Endothelial cell of umbilical vein (primary cell): ENCODE measurements around the gene ADGRL3. TPM values are rescaled to one million over a fixed set of nuclear protein-coding genes. Genes with fewer than 3 reads are reported as not detected.

Experiments
- BruUV-seq: library from RNA; stranded (reverse); fragments of 400-500 nt; replicated peaks from 2 replicates; lab custom pipeline; 2021; lab: Mats Ljungman, UMichigan
- CTCF ChIA-PET: fragments of 300-600, 350-600 bp; sonication (Branson Sonifier 250); formaldehyde crosslinking; loops from one replicate; lab custom pipeline; 2021; ENCODE audit warnings: antibody characterized with exemption, inconsistent platforms; lab: Charles Lee
- POLR2A ChIA-PET: fragments of 300-600, 350-600 bp; sonication (Branson Sonifier 250); formaldehyde crosslinking; loops from one replicate; lab custom pipeline; 2021; ENCODE audit warnings: antibody characterized with exemption, inconsistent platforms; lab: Charles Lee
- DNase-seq: peaks from one replicate; pipeline ENCODE4 v3.0.0-alpha.2; 2011; ENCODE audit warnings: low read depth, low spot score
- FAIRE-seq: peaks from 2 replicates; lab custom pipeline; 2011; peaks lifted over from hg19 to GRCh38; lab: Jason Lieb, UNC
- H2AFZ ChIP-seq: 2 replicates; pipeline ENCODE4 v1.6.0; 2012; ENCODE audit warnings: low read depth, low read length, control low read depth, inconsistent platforms
- H3K27ac ChIP-seq: 2 replicates; pipeline ENCODE4 v1.5.1; 2011; ENCODE audit warnings: low read depth, mild to moderate bottlenecking, control low read depth, low read length, moderate library complexity; ENCODE audit not compliant: insufficient read depth
- H3K27me3 ChIP-seq, 2 experiments: 2 replicates each; pipeline versions ENCODE4 v1.6.0 to v1.6.1; 2011; ENCODE audit warnings: low read length in 2 of 2, mixed read lengths in 1 of 2; ENCODE audit not compliant: control insufficient read depth in 2 of 2, insufficient read depth in 2 of 2
- H3K36me3 ChIP-seq, 2 experiments: 2 replicates in 1 of 2; 3 replicates in 1 of 2; pipeline ENCODE4 v1.5.1; 2011; ENCODE audit warnings: low read length in 2 of 2, mild to moderate bottlenecking in 1 of 2, moderate library complexity in 1 of 2; ENCODE audit not compliant: control insufficient read depth in 2 of 2, insufficient read depth in 2 of 2; ENCODE audit errors: extremely low read depth in 1 of 2
- H3K4me1 ChIP-seq: 3 replicates; pipeline ENCODE4 v1.5.1; 2011; ENCODE audit warnings: mild to moderate bottlenecking, low read length; ENCODE audit not compliant: control insufficient read depth, insufficient read depth; ENCODE audit errors: extremely low read depth
- H3K4me2 ChIP-seq: 2 replicates; pipeline ENCODE4 v1.6.1; 2011; ENCODE audit warnings: low read length, control low read depth, mixed read lengths; ENCODE audit not compliant: insufficient read depth
- H3K4me3 ChIP-seq, 3 experiments: fragments of 200-600 bp in 1 of 3; sonication (generic), shearing (Covaris generic) in 1 of 3; replicated peaks in 1 of 3; 2 replicates each; pipeline ENCODE4 v1.5.1; 2011 to 2016; ENCODE audit warnings: control low read depth in 3 of 3, low read length in 3 of 3, mild to moderate bottlenecking in 2 of 3, inconsistent platforms in 1 of 3, low read depth in 1 of 3, moderate library complexity in 1 of 3; ENCODE audit not compliant: insufficient read depth in 1 of 3
- H3K79me2 ChIP-seq: 2 replicates; pipeline ENCODE4 v1.6.0; 2012; ENCODE audit warnings: low read length, inconsistent platforms; ENCODE audit not compliant: control insufficient read depth, insufficient read depth
- H3K9ac ChIP-seq: replicated peaks from 2 replicates; pipeline ENCODE3; 2011; ENCODE audit warnings: low read length, control low read depth; ENCODE audit not compliant: insufficient read depth; ENCODE audit errors: extremely low read depth
- H3K9me1 ChIP-seq: replicated peaks from 3 replicates; pipeline ENCODE4 v1.6.0; 2011; ENCODE audit warnings: mild to moderate bottlenecking, low read length; ENCODE audit not compliant: control insufficient read depth, insufficient read depth; ENCODE audit errors: extremely low read depth
- H3K9me3 ChIP-seq: replicated peaks from 2 replicates; pipeline ENCODE4 v1.5.1; 2012; ENCODE audit warnings: low read length, inconsistent platforms; ENCODE audit not compliant: control insufficient read depth, insufficient read depth
- H4K20me1 ChIP-seq: replicated peaks from 2 replicates; pipeline ENCODE3; 2011; ENCODE audit warnings: mild to moderate bottlenecking, low read length; ENCODE audit not compliant: control insufficient read depth, insufficient read depth; ENCODE audit errors: extremely low read depth
- EZH2 ChIP-seq: IDR thresholded peaks from 2 replicates; pipeline ENCODE4 v1.6.1; 2012; ENCODE audit warnings: borderline replicate concordance, low read depth, mild to moderate bottlenecking, moderate library complexity, low read length, inconsistent platforms; ENCODE audit not compliant: severe bottlenecking
- FOS ChIP-seq: IDR thresholded peaks from 2 replicates; pipeline ENCODE4 v1.6.1; 2011; ENCODE audit warnings: mild to moderate bottlenecking, low read length, moderate library complexity, borderline replicate concordance; ENCODE audit not compliant: insufficient read depth
- GATA2 ChIP-seq: IDR thresholded peaks from 2 replicates; pipeline ENCODE4 v1.7.0; 2011; ENCODE audit warnings: low read depth, mild to moderate bottlenecking, moderate library complexity, mixed read lengths, low read length; ENCODE audit not compliant: insufficient read length, insufficient read depth
- JUN ChIP-seq: IDR thresholded peaks from 2 replicates; pipeline ENCODE4 v1.6.1; 2011; ENCODE audit warnings: borderline replicate concordance, low read depth; ENCODE audit not compliant: insufficient read length, insufficient read depth
- MYC ChIP-seq: IDR thresholded peaks from one replicate; pipeline ENCODE4 v1.6.1; 2011; ENCODE audit warnings: mild to moderate bottlenecking, low read depth, low read length
- POLR2A ChIP-seq: IDR thresholded peaks from 2 replicates; pipeline ENCODE4 v1.6.1; 2012; ENCODE audit warnings: low read depth, mild to moderate bottlenecking, control low read depth, low read length
- POLR2AphosphoS5 ChIP-seq: IDR thresholded peaks from 2 replicates; pipeline ENCODE4 v1.6.1; 2012; ENCODE audit warnings: low read depth, mild to moderate bottlenecking, control low read depth, low read length, moderate library complexity; ENCODE audit not compliant: insufficient read depth
- dilution Hi-C: fragments of 300-500 bp; cut with MboI; formaldehyde crosslinking; loops from one replicate; pipeline ENCODE4 v1.15.0; 2019; ENCODE audit warnings: low sequenced_read_pairs; ENCODE audit not compliant: extremely low pct_ligation_motif_present
- intact Hi-C: fragments of 100-400 bp; cut with micrococcal nuclease; formaldehyde crosslinking; loops from one replicate; pipeline ENCODE4 v1.10.0; 2022
- polyA plus RNA-seq, 4 experiments: library from polyadenylated mRNA; depleted of rRNA in 3 of 4; stranded (reverse) in 3 of 4; unstranded in 1 of 4; fragments of >200 nt; gene quantifications; 2 replicates each; pipeline versions ENCODE4 v1.2.1 to v1.2.3, GENCODE V29; 2011 to 2012; ENCODE audit warnings: missing spikeins in 1 of 4
- total RNA-seq: library from RNA; stranded (reverse); gene quantifications from 2 replicates; pipeline ENCODE4 v1.2.3, GENCODE V29; 2021
- TF ChIP-seq, protein P1 (sequence below), 2 donors: IDR thresholded peaks; 1 replicate in 1 of 2; 2 replicates in 1 of 2; pipeline ENCODE4 v1.5.1; 2011; ENCODE audit warnings: low read length in 2 of 2, mild to moderate bottlenecking in 2 of 2, moderate library complexity in 2 of 2, control low read depth in 1 of 2, inconsistent platforms in 1 of 2, low read depth in 1 of 2; ENCODE audit not compliant: insufficient read depth in 1 of 2; ENCODE audit errors: extremely low read depth in 1 of 2
- TF ChIP-seq, protein P2 (sequence below): IDR thresholded peaks from 2 replicates; pipeline ENCODE4 v1.6.1; 2011; ENCODE audit not compliant: insufficient read depth, insufficient read length

ADGRL3 gene
- total and polyA plus RNA-seq, 2 donors (not counting 3 experiments of a cell fraction or from before 2014, with no cell fraction given), result not detected

- Histone ChIP-seq H3K4me2 (no peak overlapping the region), H3K4me1 (no peaks in the 10 kb centered on the region), H3K9me1 (peaks cover 2% of the 10 kb centered on the region), H2AFZ (no peak overlapping the region), H3K9ac (no peak overlapping the region), H3K4me3 (no peak overlapping the region), H4K20me1 (no peaks in the 10 kb centered on the region), H3K27ac (no peak overlapping the region), H3K79me2 (no peaks in the 10 kb centered on the region), H3K9me3 (no peaks in the 10 kb centered on the region), H3K27me3 (no peaks in the 10 kb centered on the region), H3K36me3 (no peaks in the 10 kb centered on the region)
- dilution Hi-C loops, result no loop called here
- TF ChIP-seq, protein P1, sequence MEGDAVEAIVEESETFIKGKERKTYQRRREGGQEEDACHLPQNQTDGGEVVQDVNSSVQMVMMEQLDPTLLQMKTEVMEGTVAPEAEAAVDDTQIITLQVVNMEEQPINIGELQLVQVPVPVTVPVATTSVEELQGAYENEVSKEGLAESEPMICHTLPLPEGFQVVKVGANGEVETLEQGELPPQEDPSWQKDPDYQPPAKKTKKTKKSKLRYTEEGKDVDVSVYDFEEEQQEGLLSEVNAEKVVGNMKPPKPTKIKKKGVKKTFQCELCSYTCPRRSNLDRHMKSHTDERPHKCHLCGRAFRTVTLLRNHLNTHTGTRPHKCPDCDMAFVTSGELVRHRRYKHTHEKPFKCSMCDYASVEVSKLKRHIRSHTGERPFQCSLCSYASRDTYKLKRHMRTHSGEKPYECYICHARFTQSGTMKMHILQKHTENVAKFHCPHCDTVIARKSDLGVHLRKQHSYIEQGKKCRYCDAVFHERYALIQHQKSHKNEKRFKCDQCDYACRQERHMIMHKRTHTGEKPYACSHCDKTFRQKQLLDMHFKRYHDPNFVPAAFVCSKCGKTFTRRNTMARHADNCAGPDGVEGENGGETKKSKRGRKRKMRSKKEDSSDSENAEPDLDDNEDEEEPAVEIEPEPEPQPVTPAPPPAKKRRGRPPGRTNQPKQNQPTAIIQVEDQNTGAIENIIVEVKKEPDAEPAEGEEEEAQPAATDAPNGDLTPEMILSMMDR (IDR thresholded peaks at IDR 0.05; ENCODE audit: extremely low read depth in 1 of 2, insufficient read depth in 1 of 2, low read depth in 1 of 2, low read length in 2 of 2), result no peak
- TF ChIP-seq POLR2AphosphoS5, result no peak
- no peak for TF ChIP-seq JUN
- TF ChIP-seq GATA2, result no peak
- TF ChIP-seq POLR2A, result no peak
- no peak for TF ChIP-seq FOS
- no peak for TF ChIP-seq EZH2
- TF ChIP-seq, protein P2, sequence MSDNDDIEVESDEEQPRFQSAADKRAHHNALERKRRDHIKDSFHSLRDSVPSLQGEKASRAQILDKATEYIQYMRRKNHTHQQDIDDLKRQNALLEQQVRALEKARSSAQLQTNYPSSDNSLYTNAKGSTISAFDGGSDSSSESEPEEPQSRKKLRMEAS, result no peak
- TF ChIP-seq MYC, result no peak
- ChIA-PET POLR2A (no interaction called here), CTCF (no interaction called here)
- no TSS peak for BruUV-seq
- intact Hi-C loops, result no loop called here
- FAIRE-seq (no peak), DNase-seq (no peak)
Observed at GRCh38 chr4:61628282-61628681, 428.2 kb downstream of the ADGRL3 start.
